ENCODE results near the gene RYR2.

GRCh38 chr1:237126180-237126579 is 84.2 kb downstream of the RYR2 start:
- TF ChIP-seq CTCF (IDR thresholded peaks at IDR 0.05; ENCODE audit: low read depth, low read length), result no peak
- TF ChIP-seq EZH2phosphoT487 (IDR thresholded peaks at IDR 0.05; ENCODE audit: low read depth), result no peak

All from OCI-LY3 (cell line).